Ovary (tissue), 9 donors: ENCODE data around the gene DPF3. TPM values are rescaled to one million over a fixed set of nuclear protein-coding genes. Genes with fewer than 3 reads are reported as not detected.

ENCODE experiments used
- DNase-seq, 5 donors: peaks; one replicate each; pipeline ENCODE4 v3.0.0-alpha.2; 2019 to 2020
- H3K27ac ChIP-seq, 2 donors: fragments of 200-600 bp; one replicate each; pipeline versions ENCODE4 v1.5.1 to v1.8.0; 2019 to 2022
- H3K27me3 ChIP-seq: fragments of 200-600 bp; one replicate; pipeline ENCODE4 v1.8.0; 2022
- H3K36me3 ChIP-seq: fragments of 200-600 bp; sonication (generic); one replicate; pipeline ENCODE4 v1.5.1; 2019
- H3K4me1 ChIP-seq: one replicate; pipeline ENCODE4 v1.8.1; 2013; ENCODE audit warnings: mild to moderate bottlenecking, moderate library complexity; ENCODE audit not compliant: insufficient read depth
- H3K4me3 ChIP-seq: fragments of 200-600 bp; sonication (generic); one replicate; pipeline ENCODE4 v1.5.1; 2017
- H3K9me3 ChIP-seq, 2 donors: fragments of 200-600 bp in 1 of 2; sonication (generic) in 1 of 2; one replicate each; pipeline versions ENCODE4 v1.5.1 to v1.8.1; 2013 to 2019; ENCODE audit warnings: mild to moderate bottlenecking in 1 of 2, moderate library complexity in 1 of 2
- EP300 ChIP-seq: sonication (generic); formaldehyde crosslinking; IDR thresholded peaks from one replicate; pipeline ENCODE4 v1.6.1; 2017; ENCODE audit warnings: antibody characterized with exemption
- POLR2A ChIP-seq: fragments of 450-650 bp; IDR thresholded peaks from one replicate; pipeline ENCODE4 v1.6.1; 2017; ENCODE audit warnings: antibody characterized with exemption, mild to moderate bottlenecking, moderate library complexity
- WGBS, 3 donors: extraction: QIAGEN DNeasy Blood & Tissue Kit in 1 of 3; methylation state at CpG; one replicate each; pipeline versions ENCODE4 v1.1.5 to v1.1.7; 2013 to 2017; 5-methylcytosine and 5-hydroxymethylcytosine counted together
- intact Hi-C, 4 donors: fragments of 100-400 bp; cut with DNase I; formaldehyde crosslinking; loops; one replicate each; pipeline versions ENCODE4 v1.11.0 to v1.15.1; 2022 to 2023
- polyA plus RNA-seq, 2 donors: library from polyadenylated mRNA; stranded (reverse); fragments of 200-250 nt in 1 of 2; fragments of 350-450 nt in 1 of 2; fragmentation: Illumina TruSeq in 1 of 2; extraction: RNeasy Lipid Tissue Mini Kit (QIAGEN cat#74804) in 1 of 2; gene quantifications; one replicate each; pipeline ENCODE4 v1.2.3, GENCODE V29; 2013 to 2014
- total RNA-seq, 7 donors: library from RNA; depleted of rRNA in 2 of 7; stranded (reverse); fragments of >200 nt in 2 of 7; fragmentation: NEBNext Ultra II Directional in 3 of 7; extraction: Animal tissue kit (Norgen Biotek cat#: 25700) in 3 of 7; gene quantifications; one replicate each; pipeline versions ENCODE4 v1.1.0 to v1.2.4, GENCODE V29; 2016 to 2023
- TF ChIP-seq, protein P1 (sequence below), 3 donors: fragments of 450-650 bp in 2 of 3; fragments of 200-600 bp in 1 of 3; IDR thresholded peaks; one replicate each; pipeline versions ENCODE4 v1.5.1 to v1.8.0; 2016 to 2022; ENCODE audit warnings: antibody characterized with exemption in 3 of 3, mild to moderate bottlenecking in 1 of 3
- donor health status: DM: no; HTN: no; CAD: no; lungs with moderate emphysema.
- donor health status: DM: no; HTN: no; CAD: no.
- donor health status: Bipolar disorder and iron deficiency.
- donor health status: DM: yes; HTN: yes; CAD: no.
- donor health status: DM: no; HTN: no; CAD: no.
- donor health status: DM: yes; HTN: yes; CAD: no.

The DPF3 gene
- total and polyA plus RNA-seq, 9 donors, result 6.3 to 34.4 (median 21.9) TPM

DNA sequence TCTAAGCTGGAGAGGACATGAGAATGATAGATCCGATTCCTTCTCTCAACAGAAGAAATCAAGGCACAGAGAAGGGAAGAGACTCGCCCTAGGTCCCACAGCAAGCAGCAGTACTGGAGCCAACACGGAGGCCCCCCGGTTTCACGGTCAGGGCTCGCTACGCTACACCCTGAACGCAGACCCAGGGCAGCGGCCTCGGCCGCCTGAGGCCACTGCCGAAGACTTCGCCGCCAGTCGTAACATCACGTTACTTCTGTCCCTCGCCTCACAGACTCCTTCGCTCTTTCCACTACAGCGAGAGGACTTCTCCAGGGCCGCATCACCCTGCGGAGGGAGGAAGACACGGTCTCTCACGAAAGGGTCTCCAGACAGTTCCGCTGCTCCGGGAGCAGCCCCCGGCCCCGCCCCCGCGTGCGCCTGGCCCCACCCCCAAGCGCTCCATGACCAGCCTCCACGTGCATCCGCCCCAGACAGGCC, 32.0 kb upstream of the DPF3 start:
- peak overlapping the region; percentile 14 to 78 for H3K27ac ChIP-seq
- no peaks in the 10 kb centered on the region for H3K9me3 ChIP-seq
- TF ChIP-seq POLR2A, result peak; percentile 28
- TF ChIP-seq, protein P1, sequence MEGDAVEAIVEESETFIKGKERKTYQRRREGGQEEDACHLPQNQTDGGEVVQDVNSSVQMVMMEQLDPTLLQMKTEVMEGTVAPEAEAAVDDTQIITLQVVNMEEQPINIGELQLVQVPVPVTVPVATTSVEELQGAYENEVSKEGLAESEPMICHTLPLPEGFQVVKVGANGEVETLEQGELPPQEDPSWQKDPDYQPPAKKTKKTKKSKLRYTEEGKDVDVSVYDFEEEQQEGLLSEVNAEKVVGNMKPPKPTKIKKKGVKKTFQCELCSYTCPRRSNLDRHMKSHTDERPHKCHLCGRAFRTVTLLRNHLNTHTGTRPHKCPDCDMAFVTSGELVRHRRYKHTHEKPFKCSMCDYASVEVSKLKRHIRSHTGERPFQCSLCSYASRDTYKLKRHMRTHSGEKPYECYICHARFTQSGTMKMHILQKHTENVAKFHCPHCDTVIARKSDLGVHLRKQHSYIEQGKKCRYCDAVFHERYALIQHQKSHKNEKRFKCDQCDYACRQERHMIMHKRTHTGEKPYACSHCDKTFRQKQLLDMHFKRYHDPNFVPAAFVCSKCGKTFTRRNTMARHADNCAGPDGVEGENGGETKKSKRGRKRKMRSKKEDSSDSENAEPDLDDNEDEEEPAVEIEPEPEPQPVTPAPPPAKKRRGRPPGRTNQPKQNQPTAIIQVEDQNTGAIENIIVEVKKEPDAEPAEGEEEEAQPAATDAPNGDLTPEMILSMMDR (IDR thresholded peaks at IDR 0.05), result no peak
- no peak for TF ChIP-seq EP300
- H3K4me3 ChIP-seq, result peak overlapping the region; percentile 64
- DNase-seq, result no peak
- intact Hi-C loops, result no loop called here
- no peaks in the 10 kb centered on the region for H3K27me3 ChIP-seq
- H3K4me1 ChIP-seq, result peaks cover 1% of the 10 kb centered on the region
- no peaks in the 10 kb centered on the region for H3K36me3 ChIP-seq
- 2 to 4% (median 3%) methylated on average over 29 to 33 of the region's 33 CpGs for WGBS, 3 donors

DNA sequence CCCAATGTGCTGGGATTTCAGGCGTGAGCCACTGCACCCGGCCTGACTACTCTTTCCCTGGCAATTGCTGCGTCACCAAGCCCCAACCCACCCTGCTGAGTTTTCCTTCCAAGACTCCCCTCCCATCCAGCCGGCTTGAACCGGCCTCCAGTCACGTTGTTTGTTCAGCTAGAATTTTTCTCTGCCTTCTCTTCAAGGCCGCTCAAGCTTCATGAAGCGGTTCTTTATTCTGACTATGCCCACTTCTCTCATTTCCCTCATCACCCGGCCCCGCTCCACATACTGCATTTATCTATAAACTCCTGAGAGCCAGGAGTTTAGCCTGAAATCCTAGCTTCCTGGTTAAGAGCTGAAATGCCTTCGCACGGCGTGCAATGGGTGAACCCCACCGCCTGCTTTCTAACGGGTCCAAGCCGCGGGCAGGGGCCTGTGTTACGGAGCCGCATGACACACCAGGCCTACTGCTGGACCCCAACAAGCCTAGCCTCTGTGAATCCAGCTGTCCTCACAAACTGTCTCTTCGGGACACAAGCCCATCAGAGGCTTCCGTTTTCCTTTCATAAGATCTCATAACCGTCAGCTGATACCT, 31.4 kb upstream of the DPF3 start:
- Histone ChIP-seq H3K36me3 (no peaks in the 10 kb centered on the region), H3K4me3 (peak overlapping the region; percentile 64), H3K27me3 (no peaks in the 10 kb centered on the region), H3K4me1 (peaks cover 1% of the 10 kb centered on the region), H3K27ac (peak overlapping the region; percentile 14 to 78), H3K9me3 (no peaks in the 10 kb centered on the region)
- intact Hi-C loops, result no loop called here
- DNase-seq, result peak; percentile 67 to 75 (median 69)
- 24 to 59% (median 28%) methylated on average over 22 of the region's 22 CpGs for WGBS, 3 donors
- TF ChIP-seq, protein P1 (IDR thresholded peaks at IDR 0.05), result no peak
- TF ChIP-seq EP300, result no peak
- TF ChIP-seq POLR2A, result no peak

DNA sequence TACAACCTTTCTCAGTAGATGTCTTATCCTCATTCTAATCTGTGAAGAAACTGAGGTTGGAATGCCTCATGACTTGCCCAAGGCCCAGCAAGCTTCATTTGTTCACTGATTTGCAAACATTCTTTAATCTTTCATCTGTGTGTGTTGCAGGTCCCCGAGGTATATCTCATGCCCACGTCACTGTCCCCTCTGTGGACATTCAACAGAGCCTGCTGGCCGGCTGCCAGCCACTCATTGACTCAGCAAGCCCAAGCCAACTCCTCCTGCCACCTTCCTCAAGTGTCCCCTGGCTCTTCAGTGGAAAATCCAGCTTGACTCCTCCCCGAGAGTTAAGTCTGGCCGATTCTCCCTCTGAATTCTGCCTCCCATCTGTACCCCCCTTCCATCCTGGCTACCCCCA, 30.4 kb upstream of the DPF3 start:
- peak in 1 of 5 donors; percentile 53 for DNase-seq
- intact Hi-C loops, result no loop called here
- Histone ChIP-seq H3K36me3 (no peaks in the 10 kb centered on the region), H3K27me3 (no peaks in the 10 kb centered on the region), H3K27ac (peak overlapping the region in 1 of 2 donors; percentile 78), H3K4me3 (no peak overlapping the region), H3K4me1 (peaks cover 1% of the 10 kb centered on the region), H3K9me3 (no peaks in the 10 kb centered on the region)
- 73 to 82% (median 77%) methylated on average over 5 of the region's 5 CpGs for WGBS, 3 donors
- TF ChIP-seq, protein P1 (IDR thresholded peaks at IDR 0.05), result no peak
- TF ChIP-seq EP300 (no peak), POLR2A (no peak)

DNA sequence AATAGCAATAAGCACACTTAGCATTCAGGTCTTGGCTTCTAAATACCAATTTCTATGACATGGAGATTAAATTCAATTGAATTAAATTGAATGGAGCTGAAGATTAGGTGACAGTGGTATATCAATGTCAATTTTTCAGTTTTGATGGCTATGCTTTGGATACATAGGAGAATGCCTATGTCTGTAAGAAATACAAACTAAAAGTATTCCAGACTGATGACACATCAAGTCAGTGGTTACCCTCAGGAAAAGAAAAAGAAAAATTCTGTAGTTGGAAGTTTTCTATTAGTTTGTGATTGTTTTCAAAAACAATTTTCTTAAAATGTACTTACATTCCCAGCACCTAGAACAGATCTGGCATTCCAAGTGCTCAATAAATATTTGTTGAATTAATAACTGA, 27.5 kb upstream of the DPF3 start:
- TF ChIP-seq, protein P1 (IDR thresholded peaks at IDR 0.05), result no peak
- H3K27me3 ChIP-seq, result no peaks in the 10 kb centered on the region
- DNase-seq, result no peak
- intact Hi-C loops, result no loop called here
- H3K4me3 ChIP-seq, result no peak overlapping the region
- H3K9me3 ChIP-seq, result no peaks in the 10 kb centered on the region
- no peaks in the 10 kb centered on the region for H3K36me3 ChIP-seq
- H3K27ac ChIP-seq, result no peak overlapping the region
- H3K4me1 ChIP-seq, result peaks cover 1% of the 10 kb centered on the region
